Left lung (tissue), 10 donors: ENCODE measurements around the gene TMEM225B. TPM values are rescaled to one million over a fixed set of nuclear protein-coding genes. Genes with fewer than 3 reads are reported as not detected.

Experiments
- ATAC-seq: fragments of 200-7000 bp; cut with Tn5 transposase; one replicate; pipeline ENCODE4 v1.9.1; 2020; ENCODE audit warnings: moderate library complexity
- DNase-seq, 4 donors: peaks; one replicate each; pipeline ENCODE4 v3.0.0-alpha.2; 2013 to 2020
- H3K27ac ChIP-seq, 2 donors: fragments of 200-600 bp; sonication (generic) in 1 of 2; one replicate each; pipeline versions ENCODE4 v1.5.0 to v1.8.0; 2020 to 2021
- H3K27me3 ChIP-seq, 2 donors: fragments of 200-600 bp; sonication (generic) in 1 of 2; one replicate each; pipeline versions ENCODE4 v1.5.0 to v1.8.0; 2020 to 2021
- H3K36me3 ChIP-seq, 2 donors: fragments of 200-600 bp; sonication (generic) in 1 of 2; one replicate each; pipeline versions ENCODE4 v1.5.0 to v1.8.0; 2020 to 2021
- H3K4me1 ChIP-seq, 2 donors: fragments of 200-600 bp; one replicate each; pipeline ENCODE4 v1.8.0; 2021
- H3K4me3 ChIP-seq, 2 donors: fragments of 200-600 bp; sonication (generic) in 1 of 2; one replicate each; pipeline versions ENCODE4 v1.5.0 to v1.8.0; 2020 to 2021; ENCODE audit warnings: mild to moderate bottlenecking in 1 of 2
- H3K9me3 ChIP-seq, 2 donors: fragments of 200-600 bp; sonication (generic) in 1 of 2; one replicate each; pipeline versions ENCODE4 v1.5.0 to v1.8.0; 2020 to 2021
- CTCF ChIP-seq, 2 donors: fragments of 200-600 bp; sonication (generic) in 1 of 2; IDR thresholded peaks; one replicate each; pipeline versions ENCODE4 v1.5.0 to v1.8.0; 2021; ENCODE audit warnings: antibody characterized with exemption in 2 of 2
- intact Hi-C, 2 donors: fragments of 100-400 bp; cut with DNase I; formaldehyde crosslinking; loops; one replicate each; pipeline versions ENCODE4 v1.11.2 to v1.14.2; 2022
- polyA plus RNA-seq, 6 donors: library from polyadenylated mRNA; unstranded; fragments of 120-200 nt; gene quantifications; one replicate each; pipeline ENCODE4 v1.2.1, GENCODE V29; 2013; ENCODE audit not compliant: insufficient read length in 6 of 6
- total RNA-seq, 2 donors: library from RNA; stranded (reverse); fragmentation: NEBNext Ultra II Directional; extraction: Animal tissue kit (Norgen Biotek cat#: 25700); gene quantifications; one replicate each; pipeline ENCODE4 v1.2.1, GENCODE V29; 2021
- donor health status: DM: no; HTN: yes; CAD: no.
- donor health status: DM: no; HTN: no; CAD: no.

The TMEM225B gene
- total and polyA plus RNA-seq, 8 donors: 0.60 to 1.9 (median 1.5) TPM

- Histone ChIP-seq H3K9me3 (no peaks in the 10 kb centered on the region), H3K4me1 (no peaks in the 10 kb centered on the region), H3K36me3 (no peaks in the 10 kb centered on the region), H3K27ac (no peak overlapping the region), H3K27me3 (no peaks in the 10 kb centered on the region), H3K4me3 (no peak overlapping the region)
- no peak for ATAC-seq
- no peak for DNase-seq
- intact Hi-C loops: no loop called here
- TF ChIP-seq CTCF (IDR thresholded peaks at IDR 0.05): no peak
Observed at GRCh38 chr7:99596408-99596955, 1.6 kb upstream of the TMEM225B start.

- intact Hi-C loops: no loop called here
- Histone ChIP-seq H3K27ac (no peak overlapping the region), H3K4me1 (no peaks in the 10 kb centered on the region), H3K36me3 (no peaks in the 10 kb centered on the region), H3K4me3 (no peak overlapping the region), H3K27me3 (no peaks in the 10 kb centered on the region), H3K9me3 (no peaks in the 10 kb centered on the region)
- DNase-seq (no peak), ATAC-seq (no peak)
- no peak for TF ChIP-seq CTCF (IDR thresholded peaks at IDR 0.05)
Observed at GRCh38 chr7:99599836-99600235, 1.8 kb downstream of the TMEM225B start.

GRCh38 chr7:99601656-99602310 is 3.7 kb downstream of the TMEM225B start:
- Histone ChIP-seq H3K9me3 (no peaks in the 10 kb centered on the region), H3K4me3 (no peak overlapping the region), H3K27ac (no peak overlapping the region), H3K4me1 (no peaks in the 10 kb centered on the region), H3K27me3 (no peaks in the 10 kb centered on the region), H3K36me3 (no peaks in the 10 kb centered on the region)
- no peak for ATAC-seq
- no peak for DNase-seq
- TF ChIP-seq CTCF (IDR thresholded peaks at IDR 0.05): no peak
- intact Hi-C loops: no loop called here

GRCh38 chr7:99605527-99605926 is 7.5 kb downstream of the TMEM225B start:
- intact Hi-C loops: no loop called here
- no peak for TF ChIP-seq CTCF (IDR thresholded peaks at IDR 0.05)
- no peaks in the 10 kb centered on the region for H3K9me3 ChIP-seq
- H3K27ac ChIP-seq: no peak overlapping the region
- no peaks in the 10 kb centered on the region for H3K27me3 ChIP-seq
- no peak overlapping the region for H3K4me3 ChIP-seq
- no peaks in the 10 kb centered on the region for H3K4me1 ChIP-seq
- H3K36me3 ChIP-seq: no peaks in the 10 kb centered on the region
- DNase-seq: no peak
- no peak for ATAC-seq

- no peak for TF ChIP-seq CTCF (IDR thresholded peaks at IDR 0.05)
- no peak for DNase-seq
- H3K36me3 ChIP-seq: no peaks in the 10 kb centered on the region
- no peak overlapping the region for H3K27ac ChIP-seq
- no peak overlapping the region for H3K4me3 ChIP-seq
- intact Hi-C loops: no loop called here
- no peaks in the 10 kb centered on the region for H3K27me3 ChIP-seq
- no peak for ATAC-seq
- no peaks in the 10 kb centered on the region for H3K9me3 ChIP-seq
- H3K4me1 ChIP-seq: no peaks in the 10 kb centered on the region
Observed at GRCh38 chr7:99606531-99606930, 8.5 kb downstream of the TMEM225B start.
